ENCODE results near the gene ACSL1. TPM values are rescaled to one million over a fixed set of nuclear protein-coding genes. Genes with fewer than 3 reads are reported as not detected.

ACSL1 gene
- polyA plus RNA-seq, 3 donors, result 58.0 to 74.8 (median 70.8) TPM

DNA sequence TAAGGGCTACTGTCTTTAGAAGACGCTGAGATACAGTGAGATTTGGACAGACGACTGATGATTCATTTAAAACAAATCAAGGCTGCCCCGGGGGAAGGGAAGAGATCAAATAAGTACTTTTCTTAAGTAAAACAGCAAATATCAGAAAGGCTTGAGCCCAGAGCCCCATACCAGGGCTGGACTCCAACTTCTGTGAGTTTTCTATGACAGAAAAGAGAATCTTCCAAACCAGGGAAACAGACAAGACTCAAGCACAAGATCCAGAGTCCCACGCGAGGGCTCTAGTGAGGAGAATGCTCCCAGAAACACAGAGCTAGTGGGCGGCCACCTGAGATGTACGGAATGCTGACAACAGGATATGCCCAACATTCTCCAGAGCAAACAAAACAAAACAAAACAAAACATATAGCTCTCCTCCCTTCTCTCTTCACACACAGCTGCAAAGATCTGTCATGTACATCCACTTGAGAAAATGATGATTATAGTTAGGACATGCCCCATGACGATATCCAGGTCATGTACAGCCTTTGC is 13.1 kb downstream of the ACSL1 start:
- DNase-seq (ENCODE audit: low read depth in 3 of 3, low spot score in 2 of 3), result no peak

DNA sequence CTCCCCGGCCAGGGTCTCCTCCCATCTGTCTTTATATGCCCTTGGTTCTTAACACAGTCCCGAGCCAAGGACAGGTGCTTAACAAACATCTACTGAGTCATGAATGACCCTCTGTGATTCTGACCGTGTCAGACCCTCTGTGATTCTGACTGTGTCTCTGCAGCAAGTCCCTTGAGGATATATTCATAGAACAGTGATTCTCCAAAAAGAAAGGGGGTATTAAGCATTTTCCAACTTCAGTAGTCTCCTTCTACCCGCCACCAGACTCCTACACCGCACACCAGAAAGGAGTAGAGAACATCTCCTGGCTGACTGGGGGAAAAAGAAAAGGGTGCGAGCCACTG is 13.6 kb downstream of the ACSL1 start:
- no peak for DNase-seq (ENCODE audit: low read depth in 3 of 3, low spot score in 2 of 3)

- no peak for DNase-seq (ENCODE audit: low read depth in 3 of 3, low spot score in 2 of 3)
Observed at GRCh38 chr4:184811526-184812198, 14.1 kb downstream of the ACSL1 start.

- no peak for DNase-seq (ENCODE audit: low read depth in 3 of 3, low spot score in 2 of 3)
Observed at GRCh38 chr4:184810720-184811119, 15.0 kb downstream of the ACSL1 start.

DNA sequence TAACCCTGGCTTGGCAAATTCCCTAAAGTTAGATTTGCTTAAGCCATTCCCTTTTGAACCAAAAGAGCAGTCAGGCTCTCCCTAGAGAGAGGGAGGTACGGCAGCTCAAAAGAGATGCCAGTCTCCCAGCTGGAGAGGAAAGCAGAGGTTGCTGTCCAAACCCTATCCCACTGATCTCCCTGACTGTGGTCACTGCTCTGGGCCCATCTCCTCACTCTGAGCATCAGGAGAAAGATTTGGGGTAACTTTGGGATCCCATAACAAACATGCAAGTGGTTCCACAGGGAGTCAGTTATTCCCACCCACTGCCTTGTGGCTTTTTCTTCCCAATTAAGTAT is 17.1 kb downstream of the ACSL1 start:
- no peak for DNase-seq (ENCODE audit: low read depth in 3 of 3, low spot score in 2 of 3)

DNA sequence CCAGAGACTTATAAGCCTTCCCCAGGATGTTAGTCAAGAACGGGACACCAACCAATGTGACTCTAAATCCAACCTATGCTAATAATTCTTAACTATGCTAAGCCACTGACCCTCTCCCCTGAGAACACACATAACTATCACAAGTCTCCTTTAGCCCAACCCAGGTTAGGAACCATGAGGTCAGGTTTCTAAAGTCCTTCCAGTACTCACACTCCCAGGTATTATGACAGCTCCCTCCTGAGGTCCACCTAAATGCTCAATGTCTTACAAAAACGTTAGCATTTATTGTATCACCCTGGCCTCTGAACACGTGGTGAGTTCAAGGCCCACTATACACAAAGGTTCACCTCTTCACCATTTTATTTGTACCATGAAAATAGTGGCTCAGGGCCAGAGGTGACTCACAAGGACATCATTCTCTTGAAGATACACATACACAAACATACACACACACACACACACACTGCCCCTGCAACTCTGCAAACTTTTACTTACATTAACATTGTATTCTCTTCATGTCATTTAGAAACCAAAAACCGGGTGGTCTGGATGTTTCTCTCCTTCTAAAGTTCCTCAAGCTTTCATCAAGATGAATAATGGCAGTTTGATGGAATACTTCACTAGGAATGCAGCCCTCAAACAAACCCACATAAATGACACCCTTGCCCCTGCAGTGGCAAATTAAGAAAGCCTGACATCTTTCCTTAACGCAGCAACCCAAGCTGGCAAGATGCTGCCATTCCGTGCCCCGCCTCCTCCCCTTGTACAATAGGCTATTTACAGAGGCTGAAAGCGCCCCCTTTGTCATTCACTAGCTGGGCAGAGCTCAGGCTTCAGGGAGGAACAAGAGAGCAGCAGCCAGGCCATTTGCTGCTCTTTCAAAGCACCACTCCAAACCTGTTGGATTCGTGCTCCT is 17.7 kb downstream of the ACSL1 start:
- no peak for DNase-seq (ENCODE audit: low read depth in 3 of 3, low spot score in 2 of 3)

DNA sequence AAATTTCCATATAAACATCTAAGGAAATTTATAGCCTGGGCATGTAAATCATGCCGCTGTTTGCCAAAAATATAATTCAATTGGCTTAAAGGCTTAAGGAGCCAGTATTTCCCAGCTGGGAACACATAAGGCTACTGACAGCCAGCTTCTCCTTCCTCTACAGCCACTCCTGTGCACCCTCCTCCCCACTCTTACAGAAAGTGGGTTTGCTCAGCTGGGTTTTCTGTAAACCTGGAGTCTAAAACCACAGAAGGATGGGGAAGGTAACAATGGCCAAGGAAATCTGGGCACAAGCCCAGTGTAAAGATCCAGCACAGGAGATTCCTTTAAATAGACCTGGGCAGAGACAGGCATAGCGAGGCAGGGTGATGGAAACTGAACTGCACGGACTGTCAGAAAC is 18.5 kb downstream of the ACSL1 start:
- DNase-seq (ENCODE audit: low read depth in 3 of 3, low spot score in 2 of 3), result no peak

- DNase-seq (ENCODE audit: low read depth in 3 of 3, low spot score in 2 of 3), result no peak
Observed at GRCh38 chr4:184806711-184807110, 19.1 kb downstream of the ACSL1 start.

DNA sequence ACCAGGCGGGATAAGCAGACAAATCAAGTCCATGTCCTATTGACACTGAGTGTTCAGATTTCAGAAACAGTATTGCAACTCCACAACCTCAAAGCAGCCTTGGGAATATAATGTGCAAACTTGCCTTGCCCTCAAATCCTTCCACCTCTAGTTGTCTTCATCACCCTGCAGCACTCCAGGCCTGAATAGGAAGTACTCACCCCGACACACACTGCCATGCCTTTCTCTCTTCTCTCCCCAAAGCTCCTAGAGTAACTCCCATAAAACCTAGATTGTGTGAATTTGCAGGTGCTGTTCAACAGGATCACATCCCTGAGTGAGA is 19.6 kb downstream of the ACSL1 start:
- no peak for DNase-seq (ENCODE audit: low read depth in 3 of 3, low spot score in 2 of 3)

- no peak for DNase-seq (ENCODE audit: low read depth in 3 of 3, low spot score in 2 of 3)
Observed at GRCh38 chr4:184805462-184806228, 20.1 kb downstream of the ACSL1 start.

DNA sequence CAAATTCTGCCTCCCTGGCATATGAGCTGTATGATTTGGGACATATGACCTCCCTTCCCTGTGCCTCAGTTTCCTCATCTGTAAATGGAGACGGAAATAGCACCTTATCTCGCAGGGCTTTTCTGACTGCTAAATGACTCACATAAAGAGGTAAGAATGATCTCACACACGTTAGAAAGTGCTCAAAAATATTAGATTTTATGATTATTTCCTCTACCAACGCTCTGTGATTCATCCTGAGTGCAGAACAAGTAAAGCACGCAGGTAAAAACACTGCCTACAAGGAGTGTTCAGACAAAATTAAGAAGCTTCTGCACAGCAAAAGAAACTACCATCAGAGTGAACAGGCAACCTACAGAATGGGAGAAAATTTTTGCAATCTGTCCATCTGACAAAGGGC is 21.1 kb downstream of the ACSL1 start:
- no peak for DNase-seq (ENCODE audit: low read depth in 3 of 3, low spot score in 2 of 3)

DNA sequence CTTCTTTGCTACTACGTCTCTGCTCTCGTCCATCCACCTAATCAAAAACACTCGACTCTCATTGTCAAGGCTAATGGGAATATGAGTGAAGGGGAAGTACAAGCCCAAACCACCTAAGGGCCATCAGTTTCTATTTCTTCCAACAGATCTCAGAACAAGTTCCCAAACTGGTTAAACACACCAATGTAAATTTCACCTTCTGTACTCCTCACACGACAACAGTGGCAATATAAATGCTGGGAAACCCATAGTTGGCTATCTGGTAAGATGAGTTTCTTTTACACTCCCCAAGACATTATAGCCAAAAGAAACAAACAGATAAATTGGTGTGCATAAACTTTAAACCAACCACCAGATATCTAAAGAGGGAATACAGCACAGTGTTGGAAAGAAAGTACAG is 21.9 kb downstream of the ACSL1 start:
- DNase-seq (ENCODE audit: low read depth in 3 of 3, low spot score in 2 of 3), result no peak

DNA sequence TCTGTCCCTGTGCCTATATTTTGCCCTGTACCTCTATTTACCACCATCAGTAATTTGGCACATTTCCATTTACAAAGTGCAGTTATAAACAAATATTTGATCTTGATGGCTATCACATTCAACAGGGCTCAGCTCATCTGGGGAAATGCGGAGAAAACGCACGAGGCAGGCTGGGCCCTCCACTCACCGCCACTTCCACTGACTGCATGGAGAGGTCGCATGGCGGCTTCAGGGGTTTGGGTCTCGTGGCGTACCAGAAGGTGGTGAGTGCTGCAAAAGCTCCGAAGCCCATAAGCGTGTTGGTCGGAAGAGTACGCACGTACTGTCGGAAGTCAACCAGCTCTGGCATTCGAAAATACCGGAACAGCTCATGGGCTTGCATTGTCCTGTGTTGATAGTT is 22.6 kb downstream of the ACSL1 start:
- no peak for DNase-seq (ENCODE audit: low read depth in 3 of 3, low spot score in 2 of 3)

DNA sequence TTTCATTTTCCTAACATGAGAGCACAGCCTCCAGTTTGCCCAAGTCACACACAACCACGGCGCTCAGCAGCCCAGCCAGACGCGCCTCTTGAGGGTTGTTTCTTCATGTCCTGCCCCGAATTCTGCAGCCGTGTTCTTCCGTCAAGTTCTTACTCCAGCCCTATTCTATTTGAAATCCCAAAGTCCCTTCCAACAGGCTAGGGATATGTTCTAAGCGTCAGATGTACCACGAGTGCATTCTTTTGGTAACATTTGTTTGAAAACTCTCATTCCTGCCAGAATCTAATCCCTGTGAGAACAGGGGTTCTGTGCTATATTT is 23.1 kb downstream of the ACSL1 start:
- DNase-seq (ENCODE audit: low read depth in 3 of 3, low spot score in 2 of 3), result no peak

GRCh38 chr4:184801781-184802696 is 23.7 kb downstream of the ACSL1 start:
- DNase-seq (ENCODE audit: low read depth in 3 of 3, low spot score in 2 of 3), result no peak

- no peak for DNase-seq (ENCODE audit: low read depth in 3 of 3, low spot score in 2 of 3)
Observed at GRCh38 chr4:184798504-184798903, 27.3 kb downstream of the ACSL1 start.

DNA sequence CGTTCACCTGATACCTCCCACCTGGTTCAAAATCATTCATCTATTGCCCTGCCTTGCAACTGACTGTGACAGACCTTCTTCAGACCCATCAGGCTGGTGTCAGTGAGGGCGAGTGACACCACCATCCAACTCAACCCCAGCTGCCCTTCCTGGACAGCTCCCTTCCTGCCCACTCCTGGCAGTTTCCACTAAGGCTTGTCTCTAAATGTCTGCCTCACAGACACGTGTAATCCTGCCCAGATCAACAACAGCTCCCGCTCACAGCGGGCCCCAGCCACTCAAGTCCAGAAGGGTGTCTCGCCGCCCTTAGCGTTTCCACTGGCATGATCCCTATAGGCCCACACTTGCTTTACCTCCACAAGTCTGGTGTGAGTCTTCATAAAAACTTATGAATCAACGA is 28.9 kb downstream of the ACSL1 start:
- DNase-seq (ENCODE audit: low read depth in 3 of 3, low spot score in 2 of 3), result no peak

GRCh38 chr4:184795214-184795844 is 30.4 kb downstream of the ACSL1 start:
- no peak for DNase-seq (ENCODE audit: low read depth in 3 of 3, low spot score in 2 of 3)

- DNase-seq (ENCODE audit: low read depth in 3 of 3, low spot score in 2 of 3), result no peak
Observed at GRCh38 chr4:184794470-184794869, 31.3 kb downstream of the ACSL1 start.

DNA sequence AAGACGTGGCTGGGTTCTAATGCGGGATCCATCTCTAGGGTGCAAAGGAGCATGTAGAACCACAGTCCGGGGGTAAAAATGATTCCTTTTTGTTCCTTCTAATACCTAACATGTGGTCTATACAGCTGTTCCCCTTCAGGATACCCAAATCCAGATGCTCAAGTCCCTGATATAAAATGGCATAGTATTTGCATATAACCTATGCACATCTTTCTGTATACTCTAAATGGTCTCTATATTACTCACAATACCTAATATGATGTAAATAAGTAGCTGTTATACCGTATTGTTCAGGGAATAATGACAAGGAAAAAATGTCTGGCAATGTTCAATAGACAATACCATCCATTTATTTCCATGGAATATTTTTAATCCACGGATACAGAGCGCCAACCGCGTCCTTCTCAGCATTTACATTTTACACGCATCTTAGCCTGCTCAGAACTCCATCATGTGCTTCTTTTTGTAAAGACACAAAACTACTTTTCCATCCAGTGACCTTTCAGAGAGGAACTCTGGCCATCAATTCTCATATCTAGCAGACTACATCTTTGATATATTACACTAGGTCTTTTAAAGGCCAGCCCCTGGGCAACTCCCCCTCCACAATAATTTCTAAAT is 31.9 kb downstream of the ACSL1 start:
- no peak for DNase-seq (ENCODE audit: low read depth in 3 of 3, low spot score in 2 of 3)
